Stomach (tissue), 4 donors: Measurements from ENCODE around the gene THBS3.
A peak's percentile ranks its signal among the peaks of the same experiment; 100 is the strongest.

Experiments used
- EP300 ChIP-seq: sonication (generic); formaldehyde crosslinking; IDR thresholded peaks from one replicate; pipeline ENCODE4 v1.6.1; 2017; ENCODE audit warnings: antibody characterized with exemption
- POLR2A ChIP-seq, 4 donors: fragments of 450-650 bp; IDR thresholded peaks; one replicate each; pipeline ENCODE4 v1.6.1; 2016; ENCODE audit warnings: antibody characterized with exemption in 4 of 4, control low read depth in 2 of 4, mild to moderate bottlenecking in 1 of 4, moderate library complexity in 1 of 4
- POLR2AphosphoS5 ChIP-seq, 3 donors: sonication (generic); formaldehyde crosslinking; IDR thresholded peaks; one replicate each; pipeline ENCODE4 v1.6.1; 2016; ENCODE audit warnings: antibody characterized with exemption in 3 of 3
- TF ChIP-seq, protein P1 (sequence below), 7 experiments: fragments of 450-650 bp in 4 of 7; fragments of 200-600 bp in 3 of 7; sonication (generic) in 3 of 7; IDR thresholded peaks; one replicate each; pipeline ENCODE4 v1.5.1; 2016 to 2019; ENCODE audit warnings: antibody characterized with exemption in 7 of 7, control low read depth in 2 of 7, mild to moderate bottlenecking in 1 of 7

DNA sequence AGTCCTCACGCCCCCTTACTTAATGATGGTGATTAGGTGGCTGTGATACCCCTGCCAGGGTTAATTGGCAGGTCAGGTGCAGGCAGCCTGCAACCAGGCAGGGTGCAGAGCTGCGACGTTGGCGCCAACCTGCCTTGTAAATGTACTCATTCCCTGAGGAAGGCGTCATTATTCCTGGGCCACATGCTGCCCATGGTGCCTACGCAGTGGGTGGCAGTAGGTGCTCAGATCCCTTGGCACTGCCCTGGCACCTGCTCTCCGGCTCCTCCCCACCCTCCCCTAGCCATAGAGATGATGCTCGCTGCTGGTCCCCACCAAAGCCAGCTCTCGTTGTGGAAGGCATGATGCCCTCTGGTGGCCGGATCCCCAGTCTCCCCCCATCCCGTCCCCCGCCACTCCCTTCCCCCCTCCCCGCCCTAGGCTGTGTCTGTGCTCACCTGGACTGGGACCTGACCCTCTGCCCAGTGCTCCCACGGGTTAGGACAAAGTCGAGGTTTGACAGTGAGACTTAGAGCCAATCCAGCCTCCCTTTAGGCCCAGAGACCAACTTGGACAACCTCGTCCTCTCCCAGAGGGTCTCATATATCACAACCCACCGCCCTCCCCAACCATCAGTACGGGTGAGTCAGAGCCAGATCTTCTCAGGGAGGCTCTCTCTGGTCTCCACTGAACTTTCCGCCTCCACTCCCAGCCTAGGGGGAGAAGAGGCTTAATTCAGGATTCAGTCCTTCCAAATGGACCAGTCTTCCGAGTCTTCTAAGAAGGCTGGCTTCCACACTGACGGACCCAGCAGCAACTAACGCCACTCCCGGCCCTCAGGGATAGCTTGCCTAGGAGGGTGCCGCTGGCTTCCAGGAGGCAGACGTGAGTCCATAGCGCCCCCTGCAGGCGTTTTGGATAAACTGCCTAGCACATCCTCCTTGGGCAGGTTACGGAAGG lies 40.3 kb downstream of the THBS3 start:
- TF ChIP-seq, protein P1, sequence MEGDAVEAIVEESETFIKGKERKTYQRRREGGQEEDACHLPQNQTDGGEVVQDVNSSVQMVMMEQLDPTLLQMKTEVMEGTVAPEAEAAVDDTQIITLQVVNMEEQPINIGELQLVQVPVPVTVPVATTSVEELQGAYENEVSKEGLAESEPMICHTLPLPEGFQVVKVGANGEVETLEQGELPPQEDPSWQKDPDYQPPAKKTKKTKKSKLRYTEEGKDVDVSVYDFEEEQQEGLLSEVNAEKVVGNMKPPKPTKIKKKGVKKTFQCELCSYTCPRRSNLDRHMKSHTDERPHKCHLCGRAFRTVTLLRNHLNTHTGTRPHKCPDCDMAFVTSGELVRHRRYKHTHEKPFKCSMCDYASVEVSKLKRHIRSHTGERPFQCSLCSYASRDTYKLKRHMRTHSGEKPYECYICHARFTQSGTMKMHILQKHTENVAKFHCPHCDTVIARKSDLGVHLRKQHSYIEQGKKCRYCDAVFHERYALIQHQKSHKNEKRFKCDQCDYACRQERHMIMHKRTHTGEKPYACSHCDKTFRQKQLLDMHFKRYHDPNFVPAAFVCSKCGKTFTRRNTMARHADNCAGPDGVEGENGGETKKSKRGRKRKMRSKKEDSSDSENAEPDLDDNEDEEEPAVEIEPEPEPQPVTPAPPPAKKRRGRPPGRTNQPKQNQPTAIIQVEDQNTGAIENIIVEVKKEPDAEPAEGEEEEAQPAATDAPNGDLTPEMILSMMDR (IDR thresholded peaks at IDR 0.05) = peak in 5 of 7 experiments; percentile 68 to 96 (median 82)
- no peak for TF ChIP-seq POLR2A (IDR thresholded peaks at IDR 0.05)
- TF ChIP-seq POLR2AphosphoS5 (IDR thresholded peaks at IDR 0.05) = peak in 1 of 3 donors; percentile 71
- TF ChIP-seq EP300 = no peak
